CD14-positive monocyte (primary cell): ENCODE data around the gene QRICH2. TPM values are rescaled to one million over a fixed set of nuclear protein-coding genes. Genes with fewer than 3 reads are reported as not detected.

Source experiments
- DNase-seq, 3 donors: peaks; one replicate each; pipeline ENCODE4 v3.0.0-alpha.2; 2011 to 2022
- H2AFZ ChIP-seq: 2 replicates; pipeline ENCODE4 v1.6.0; 2012; ENCODE audit warnings: mild to moderate bottlenecking, low read depth, low read length, inconsistent platforms; ENCODE audit not compliant: insufficient read depth, poor library complexity, severe bottlenecking
- H3K27ac ChIP-seq, 2 donors: 1 replicate in 1 of 2; 2 replicates in 1 of 2; pipeline ENCODE4 v1.5.1; 2012 to 2013; ENCODE audit warnings: low read length in 2 of 2, control low read depth in 1 of 2, inconsistent platforms in 1 of 2, low read depth in 1 of 2, mild to moderate bottlenecking in 1 of 2
- H3K27me3 ChIP-seq, 2 donors: one replicate each; pipeline versions ENCODE4 v1.6.0 to v1.6.1; 2011 to 2013; ENCODE audit warnings: low read length in 2 of 2; ENCODE audit not compliant: control insufficient read depth in 2 of 2, insufficient read depth in 2 of 2
- H3K36me3 ChIP-seq, 2 donors: replicated peaks in 1 of 2; 1 replicate in 1 of 2; 2 replicates in 1 of 2; pipeline versions ENCODE4 v1.5.1 to v1.6.1; 2012 to 2013; ENCODE audit warnings: low read length in 2 of 2, control low read depth in 1 of 2, inconsistent platforms in 1 of 2, mild to moderate bottlenecking in 1 of 2; ENCODE audit not compliant: insufficient read depth in 2 of 2, control insufficient read depth in 1 of 2
- H3K4me1 ChIP-seq, 2 donors: 1 replicate in 1 of 2; 2 replicates in 1 of 2; pipeline versions ENCODE4 v1.5.1 to v1.6.1; 2012 to 2013; ENCODE audit warnings: low read length in 2 of 2, control low read depth in 1 of 2, inconsistent platforms in 1 of 2, mild to moderate bottlenecking in 1 of 2, moderate library complexity in 1 of 2; ENCODE audit not compliant: insufficient read depth in 2 of 2, control insufficient read depth in 1 of 2
- H3K4me2 ChIP-seq: replicated peaks from 2 replicates; pipeline ENCODE3; 2012; ENCODE audit warnings: low read length, moderate library complexity, mild to moderate bottlenecking; ENCODE audit not compliant: poor library complexity, severe bottlenecking; ENCODE audit errors: extremely low read depth
- H3K4me3 ChIP-seq, 3 experiments: fragments of 200-600 bp in 1 of 3; sonication (generic) in 1 of 3; replicated peaks in 1 of 3; 1 replicate in 2 of 3; 2 replicates in 1 of 3; pipeline ENCODE4 v1.5.1; 2011 to 2013; ENCODE audit warnings: low read length in 3 of 3, mild to moderate bottlenecking in 3 of 3, control low read depth in 2 of 3, low read depth in 2 of 3, inconsistent platforms in 1 of 3, moderate library complexity in 1 of 3
- H3K79me2 ChIP-seq: 2 replicates; pipeline ENCODE4 v1.6.0; 2012; ENCODE audit warnings: mild to moderate bottlenecking, control low read depth, inconsistent platforms, low read length, moderate library complexity; ENCODE audit not compliant: insufficient read depth
- H3K9ac ChIP-seq: 2 replicates; pipeline ENCODE4 v1.6.0; 2017; ENCODE audit warnings: low read length, mild to moderate bottlenecking; ENCODE audit not compliant: insufficient read depth, poor library complexity, severe bottlenecking
- H3K9me3 ChIP-seq, 2 donors: replicated peaks in 1 of 2; 1 replicate in 1 of 2; 2 replicates in 1 of 2; pipeline versions ENCODE4 v1.5.1 to v1.6.1; 2012 to 2013; ENCODE audit warnings: low read length in 2 of 2, control low read depth in 1 of 2; ENCODE audit not compliant: control insufficient read depth in 1 of 2, insufficient read depth in 1 of 2
- H4K20me1 ChIP-seq: 2 replicates; pipeline ENCODE4 v1.6.0; 2012; ENCODE audit warnings: mild to moderate bottlenecking, low read length, control low read depth, moderate library complexity; ENCODE audit not compliant: insufficient read depth
- H3K27ac Mint-ChIP-seq, 7 donors: one replicate each; pipeline ENCODE4 v1.8.0; 2020; ENCODE audit warnings: mild to moderate bottlenecking in 7 of 7, mixed read lengths in 7 of 7, moderate library complexity in 6 of 7, inconsistent platforms in 2 of 7
- H3K27me3 Mint-ChIP-seq, 3 donors: one replicate each; pipeline ENCODE4 v1.8.0; 2021 to 2022; ENCODE audit warnings: low read depth in 3 of 3, mild to moderate bottlenecking in 3 of 3, mixed read lengths in 3 of 3, moderate library complexity in 3 of 3, inconsistent platforms in 1 of 3
- H3K36me3 Mint-ChIP-seq, 2 donors: one replicate each; pipeline ENCODE4 v1.8.0; 2020; ENCODE audit warnings: mixed read lengths in 2 of 2, inconsistent platforms in 1 of 2, mild to moderate bottlenecking in 1 of 2
- H3K4me1 Mint-ChIP-seq: one replicate; pipeline ENCODE4 v1.8.0; 2020; ENCODE audit warnings: mild to moderate bottlenecking, mixed read lengths
- H3K4me3 Mint-ChIP-seq, 2 donors: one replicate each; pipeline ENCODE4 v1.8.0; 2020; ENCODE audit warnings: mild to moderate bottlenecking in 2 of 2, mixed read lengths in 2 of 2, moderate library complexity in 1 of 2
- H3K9me3 Mint-ChIP-seq, 7 donors: one replicate each; pipeline ENCODE4 v1.8.0; 2020 to 2022; ENCODE audit warnings: mixed read lengths in 7 of 7, mild to moderate bottlenecking in 6 of 7, moderate library complexity in 6 of 7, inconsistent platforms in 2 of 7
- WGBS: methylation state at CpG from one replicate; pipeline ENCODE4 v1.1.5; 2013; ENCODE audit warnings: missing lambda C conversion rate; ENCODE audit not compliant: insufficient coverage; 5-methylcytosine and 5-hydroxymethylcytosine counted together
- intact Hi-C, 2 donors: fragments of 100-400 bp; cut with micrococcal nuclease; formaldehyde crosslinking; loops; one replicate each; pipeline versions ENCODE4 v1.15.0 to v1.15.1; 2023
- polyA plus RNA-seq, 3 donors: library from polyadenylated mRNA; depleted of rRNA in 1 of 3; unstranded in 2 of 3; stranded (reverse) in 1 of 3; fragments of 300-500 nt in 2 of 3; fragments of >200 nt in 1 of 3; fragmentation: Illumina TruSeq in 2 of 3; gene quantifications; 1 replicate in 2 of 3; 2 replicates in 1 of 3; pipeline ENCODE4 v1.2.3, GENCODE V29; 2012 to 2021
- TF ChIP-seq, protein P1 (sequence below): fragments of 200-600 bp; IDR thresholded peaks from one replicate; pipeline ENCODE4 v1.8.0; 2022; ENCODE audit warnings: antibody characterized with exemption, mild to moderate bottlenecking

The QRICH2 gene
- polyA plus RNA-seq, 3 donors = 0.04 to 1.9 TPM; not detected in 1

DNA sequence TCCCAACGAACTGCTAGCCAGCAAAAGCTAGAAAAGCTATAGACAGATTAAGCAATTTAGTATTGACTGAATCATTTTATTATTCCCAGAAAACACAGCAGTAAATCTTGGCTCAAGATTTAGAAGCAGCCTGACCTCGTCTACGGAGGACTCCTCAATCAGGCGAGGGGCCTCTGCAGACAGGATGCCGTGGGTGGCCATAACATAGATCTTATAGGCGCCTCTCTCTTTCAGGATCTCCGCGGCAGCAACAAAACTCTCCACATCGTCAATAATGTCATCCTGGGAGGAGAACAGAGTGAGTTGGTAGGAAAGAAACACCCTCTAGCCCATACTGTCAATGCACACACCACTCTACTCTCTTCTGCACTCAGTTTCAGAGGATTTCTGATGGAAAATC lies 4.7 kb upstream of the QRICH2 start:
- no peak overlapping the region for H3K4me3 ChIP-seq
- no peaks in the 10 kb centered on the region for H3K79me2 ChIP-seq
- 100% methylated on average over 3 of the region's 9 CpGs for WGBS
- no peaks in the 10 kb centered on the region for H3K27me3 ChIP-seq
- TF ChIP-seq, protein P1, sequence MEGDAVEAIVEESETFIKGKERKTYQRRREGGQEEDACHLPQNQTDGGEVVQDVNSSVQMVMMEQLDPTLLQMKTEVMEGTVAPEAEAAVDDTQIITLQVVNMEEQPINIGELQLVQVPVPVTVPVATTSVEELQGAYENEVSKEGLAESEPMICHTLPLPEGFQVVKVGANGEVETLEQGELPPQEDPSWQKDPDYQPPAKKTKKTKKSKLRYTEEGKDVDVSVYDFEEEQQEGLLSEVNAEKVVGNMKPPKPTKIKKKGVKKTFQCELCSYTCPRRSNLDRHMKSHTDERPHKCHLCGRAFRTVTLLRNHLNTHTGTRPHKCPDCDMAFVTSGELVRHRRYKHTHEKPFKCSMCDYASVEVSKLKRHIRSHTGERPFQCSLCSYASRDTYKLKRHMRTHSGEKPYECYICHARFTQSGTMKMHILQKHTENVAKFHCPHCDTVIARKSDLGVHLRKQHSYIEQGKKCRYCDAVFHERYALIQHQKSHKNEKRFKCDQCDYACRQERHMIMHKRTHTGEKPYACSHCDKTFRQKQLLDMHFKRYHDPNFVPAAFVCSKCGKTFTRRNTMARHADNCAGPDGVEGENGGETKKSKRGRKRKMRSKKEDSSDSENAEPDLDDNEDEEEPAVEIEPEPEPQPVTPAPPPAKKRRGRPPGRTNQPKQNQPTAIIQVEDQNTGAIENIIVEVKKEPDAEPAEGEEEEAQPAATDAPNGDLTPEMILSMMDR = no peak
- no peak for DNase-seq
- Mint-ChIP-seq H3K27ac (no peak overlapping the region), H3K4me1 (no peaks in the 10 kb centered on the region), H3K9me3 (peaks cover 0 to 4% (median 0%) of the 10 kb centered on the region in 7 donors), H3K4me3 (no peak overlapping the region), H3K36me3 (peaks cover 47 to 75% of the 10 kb centered on the region in 2 donors), H3K27me3 (peaks cover 0 to 4% (median 0%) of the 10 kb centered on the region in 3 donors)
- peaks cover 36 to 68% of the 10 kb centered on the region in 2 donors for H3K36me3 ChIP-seq
- H4K20me1 ChIP-seq = no peaks in the 10 kb centered on the region
- intact Hi-C loops = loop anchor here in 1 of 2 donors (5.0 kb wide), 1 partner anchor 35 kb away; no protein-coding TSS in a partner anchor
- H3K4me1 ChIP-seq = no peaks in the 10 kb centered on the region
- no peak overlapping the region for H3K4me2 ChIP-seq
- H3K9ac ChIP-seq = no peak overlapping the region
- no peak overlapping the region for H3K27ac ChIP-seq
- H3K9me3 ChIP-seq = no peaks in the 10 kb centered on the region
- no peak overlapping the region for H2AFZ ChIP-seq

DNA sequence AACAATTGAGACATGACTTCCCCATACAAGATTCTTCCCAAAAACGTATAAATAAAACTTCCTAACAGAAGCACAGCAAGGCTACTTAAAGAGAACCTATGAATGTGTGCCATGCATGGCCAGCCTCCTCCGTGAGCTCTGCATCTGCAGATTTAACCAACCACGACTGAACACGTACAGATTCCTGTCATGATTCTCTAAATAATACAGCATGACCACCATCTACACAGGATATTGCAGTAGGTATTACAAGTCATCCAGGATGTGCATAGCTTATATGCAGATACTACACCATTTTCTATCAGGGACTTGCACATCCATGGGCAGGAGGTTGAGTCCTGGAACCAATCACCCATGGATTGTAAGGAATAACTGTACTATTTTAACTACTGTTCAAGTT lies 1.4 kb upstream of the QRICH2 start:
- no peak for DNase-seq
- H3K27ac ChIP-seq = no peak overlapping the region
- no peak overlapping the region for H3K4me3 ChIP-seq
- Mint-ChIP-seq H3K36me3 (peaks cover 27 to 54% of the 10 kb centered on the region in 2 donors), H3K27ac (no peak overlapping the region), H3K27me3 (peaks cover 0 to 4% (median 1%) of the 10 kb centered on the region in 3 donors), H3K4me3 (no peak overlapping the region), H3K4me1 (no peaks in the 10 kb centered on the region), H3K9me3 (peaks cover 0 to 5% (median 0%) of the 10 kb centered on the region in 7 donors)
- H3K9ac ChIP-seq = no peak overlapping the region
- no peaks in the 10 kb centered on the region for H3K79me2 ChIP-seq
- H3K36me3 ChIP-seq = peaks cover 31 to 48% of the 10 kb centered on the region in 2 donors
- H4K20me1 ChIP-seq = no peaks in the 10 kb centered on the region
- H3K4me1 ChIP-seq = no peaks in the 10 kb centered on the region
- H3K27me3 ChIP-seq = no peaks in the 10 kb centered on the region
- no peaks in the 10 kb centered on the region for H3K9me3 ChIP-seq
- no peak overlapping the region for H3K4me2 ChIP-seq
- intact Hi-C loops = no loop called here
- 81% methylated on average over 3 of the region's 4 CpGs for WGBS
- no peak overlapping the region for H2AFZ ChIP-seq
- TF ChIP-seq, protein P1 = no peak
